Right renal pelvis (tissue), 4 donors: ENCODE measurements around the gene SLC9A9. TPM values are rescaled to one million over a fixed set of nuclear protein-coding genes. Genes with fewer than 3 reads are reported as not detected.

Source experiments
- DNase-seq, 4 donors: peaks; one replicate each; pipeline ENCODE4 v3.0.0-alpha.2; 2013; ENCODE audit warnings: low read depth in 4 of 4, low spot score in 3 of 4, missing footprints in 1 of 4
- polyA plus RNA-seq, 4 donors: library from polyadenylated mRNA; unstranded; fragments of 120-200 nt; gene quantifications; one replicate each; pipeline ENCODE4 v1.2.1, GENCODE V29; 2013; ENCODE audit not compliant: insufficient read length in 4 of 4

SLC9A9 gene
- polyA plus RNA-seq, 4 donors: 4.9 to 8.0 (median 6.0) TPM

DNA sequence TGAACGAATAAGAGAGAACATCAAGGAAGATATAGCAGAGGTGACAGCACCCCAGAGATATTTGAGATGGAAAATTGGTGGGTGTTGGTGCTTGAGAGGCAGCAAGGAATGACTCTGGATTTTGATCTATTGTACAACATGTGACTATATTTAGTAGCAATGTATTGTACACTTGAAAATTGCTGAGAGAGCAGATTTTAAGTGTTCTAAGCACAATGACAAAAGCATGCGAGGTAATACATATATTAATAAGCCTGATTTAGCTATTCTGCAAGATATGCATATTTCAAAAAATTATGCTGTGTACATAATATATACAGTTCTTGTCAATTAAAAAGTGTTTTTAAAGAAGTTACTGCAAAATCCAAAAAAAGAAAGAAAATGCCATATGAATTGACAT, 194.3 kb downstream of the SLC9A9 start:
- DNase-seq: no peak

DNA sequence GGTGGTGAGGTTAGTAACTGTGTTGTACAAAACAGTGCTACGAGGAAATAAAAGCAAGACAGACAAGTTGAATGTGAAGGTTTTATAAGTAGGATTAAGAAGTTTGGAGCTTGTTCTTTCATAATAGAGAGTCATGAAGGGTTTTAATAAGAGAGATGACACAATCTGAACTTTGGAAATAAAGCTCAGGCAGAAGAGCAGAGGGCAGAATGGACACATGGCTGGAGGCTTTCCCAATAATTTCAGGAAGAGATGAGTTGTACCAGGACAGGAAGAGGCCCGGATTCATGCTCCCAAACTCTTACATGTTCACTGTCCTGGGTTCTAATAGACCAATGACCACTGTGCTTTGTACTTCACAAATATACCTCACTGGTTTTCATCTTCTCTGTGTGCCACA, 194.8 kb downstream of the SLC9A9 start:
- DNase-seq: no peak

DNA sequence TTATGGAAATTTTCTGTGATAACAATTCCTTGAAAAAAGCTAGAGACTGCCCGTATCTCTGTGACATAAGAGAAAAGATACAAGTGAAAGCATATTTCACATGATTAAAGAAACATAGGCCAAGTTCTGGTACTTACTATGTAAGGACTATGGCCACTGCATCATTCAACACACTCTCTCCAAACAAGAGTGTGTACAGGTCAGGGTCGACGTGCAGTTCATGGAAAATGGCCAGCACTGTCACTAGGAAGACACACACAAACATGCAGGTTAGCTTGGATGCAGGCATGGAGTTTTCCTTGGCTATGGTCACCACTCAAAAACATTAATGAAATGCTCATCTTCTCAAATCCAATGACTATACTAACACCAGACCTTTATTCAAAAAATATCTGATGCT, 196.2 kb downstream of the SLC9A9 start:
- DNase-seq: no peak

DNA sequence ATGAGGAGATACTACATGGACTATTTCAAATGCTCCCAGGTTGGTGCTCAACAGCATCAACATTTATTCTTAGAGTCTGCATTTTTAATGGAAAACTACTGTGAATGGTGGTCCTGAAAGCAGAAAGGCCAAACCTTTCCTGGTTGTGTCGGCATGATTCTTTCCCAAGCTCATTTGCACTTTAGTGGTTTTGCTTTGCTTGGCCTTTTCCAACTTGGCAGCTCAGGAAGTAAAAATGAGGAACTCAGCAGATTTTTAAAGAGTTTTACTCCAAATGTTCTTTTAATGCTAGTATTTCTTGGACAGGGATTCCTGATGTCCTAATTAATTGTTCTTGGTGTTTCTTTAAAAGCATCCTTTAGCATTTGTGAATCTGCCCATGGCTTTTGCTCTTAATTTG, 197.4 kb downstream of the SLC9A9 start:
- DNase-seq: no peak

DNA sequence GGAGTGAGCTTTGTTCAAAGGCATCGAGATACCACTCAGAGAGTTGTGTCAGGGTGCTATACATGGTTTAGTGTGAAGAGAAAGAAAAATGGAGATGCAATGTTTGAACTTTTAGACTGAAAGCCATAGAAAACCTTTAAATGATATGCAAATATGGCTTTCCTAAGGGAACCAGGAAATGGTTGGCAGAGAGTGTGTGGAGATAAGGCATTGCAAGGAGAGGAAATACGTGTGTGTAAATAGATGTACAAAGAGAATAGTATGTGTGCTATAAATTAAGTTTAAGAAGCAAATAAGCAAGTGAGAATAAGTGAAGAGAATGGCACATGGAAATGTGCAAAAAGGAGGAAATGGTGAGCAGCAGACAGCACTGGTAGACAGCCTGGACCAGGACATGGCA, 198.1 kb downstream of the SLC9A9 start:
- no peak for DNase-seq

DNA sequence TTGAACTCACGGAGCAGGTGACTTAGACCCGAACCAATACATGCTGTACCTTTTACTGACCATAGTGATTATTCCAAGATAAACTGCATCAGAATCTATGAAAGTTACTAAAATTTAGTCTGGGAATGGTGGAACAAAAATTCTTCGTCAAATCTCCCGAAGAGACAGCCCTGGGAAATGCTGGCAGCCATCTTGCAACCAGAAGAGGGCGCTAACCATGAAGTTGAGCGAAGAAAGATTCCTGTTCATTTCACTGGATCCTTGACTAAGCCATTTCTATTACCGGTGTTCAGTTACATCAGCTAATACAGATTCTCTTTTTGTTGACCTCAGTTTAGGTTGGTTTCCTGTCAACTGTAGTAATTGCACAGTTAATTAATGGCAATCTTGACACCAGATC, 199.6 kb downstream of the SLC9A9 start:
- DNase-seq: no peak

DNA sequence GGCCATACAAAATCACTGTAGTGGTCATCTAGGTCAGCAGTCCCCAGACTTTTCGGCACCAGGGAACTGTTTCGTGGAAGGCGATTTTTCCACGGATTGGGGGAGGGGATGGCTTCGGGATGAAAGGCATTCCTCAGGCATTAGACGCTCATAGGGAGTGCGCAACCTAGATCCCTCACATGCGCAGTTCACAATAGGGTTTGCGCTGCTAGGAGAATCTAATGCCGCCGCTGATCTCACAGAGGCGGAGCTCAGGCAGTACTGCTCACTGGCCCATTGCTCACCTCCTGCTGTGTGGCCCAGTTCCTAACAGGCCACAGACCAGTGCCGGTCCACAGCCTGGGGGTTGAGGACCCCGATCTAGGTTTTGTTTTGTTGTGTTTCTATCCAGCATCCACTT, 200.1 kb downstream of the SLC9A9 start:
- DNase-seq: no peak

DNA sequence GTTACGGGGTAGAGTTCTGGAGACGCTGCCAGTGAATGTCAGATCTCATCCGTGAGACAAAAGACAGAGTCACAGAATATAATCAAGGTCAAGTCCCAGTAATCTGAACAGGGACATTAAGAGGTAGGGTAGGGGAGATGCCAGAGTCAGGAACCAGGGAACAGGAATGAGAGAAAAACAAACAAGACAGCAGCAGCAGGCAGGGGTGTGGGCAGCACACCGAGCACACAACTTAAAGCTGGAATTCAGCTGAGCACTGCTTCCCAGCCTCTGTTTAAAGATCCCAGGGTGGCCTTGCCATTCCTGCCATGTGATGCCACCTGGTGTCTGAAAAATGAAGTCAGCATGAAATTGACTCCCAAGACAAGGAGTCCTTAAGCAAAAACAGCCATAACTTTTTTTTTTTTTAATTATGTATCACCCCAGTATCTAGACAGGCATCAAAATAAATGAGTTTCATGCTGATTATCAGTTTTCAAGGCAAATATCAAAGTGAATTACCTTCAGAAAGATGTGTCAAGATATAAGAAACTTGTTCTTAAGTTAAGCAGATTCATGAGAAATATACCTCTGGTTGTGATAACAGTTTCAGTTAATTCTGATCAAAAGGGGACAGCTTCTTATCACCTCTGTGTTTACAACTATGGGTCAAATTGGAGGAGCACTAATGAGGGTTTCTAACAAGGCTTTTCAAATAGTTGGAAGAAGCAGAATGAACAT, 203.7 kb downstream of the SLC9A9 start:
- peak; percentile 53 to 71 (median 66) for DNase-seq

DNA sequence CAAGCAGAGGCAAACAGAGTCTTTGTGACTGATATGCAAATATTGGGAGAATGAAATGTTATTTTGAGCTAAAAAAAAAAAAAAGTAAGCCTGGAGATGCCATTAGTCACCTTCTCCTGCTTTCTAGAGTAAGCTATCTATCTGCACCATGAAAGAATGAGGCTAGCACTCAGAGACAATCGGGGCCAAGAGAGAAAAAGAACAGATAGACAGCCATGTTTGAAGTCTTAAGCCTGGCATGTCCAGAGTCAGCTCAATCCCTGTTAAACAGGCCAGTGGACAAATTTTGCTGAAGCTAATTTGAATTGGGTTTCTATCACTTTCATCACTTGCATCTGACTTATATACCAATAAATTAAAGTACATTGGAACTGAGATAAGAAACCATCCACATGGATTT, 204.4 kb downstream of the SLC9A9 start:
- no peak for DNase-seq

DNA sequence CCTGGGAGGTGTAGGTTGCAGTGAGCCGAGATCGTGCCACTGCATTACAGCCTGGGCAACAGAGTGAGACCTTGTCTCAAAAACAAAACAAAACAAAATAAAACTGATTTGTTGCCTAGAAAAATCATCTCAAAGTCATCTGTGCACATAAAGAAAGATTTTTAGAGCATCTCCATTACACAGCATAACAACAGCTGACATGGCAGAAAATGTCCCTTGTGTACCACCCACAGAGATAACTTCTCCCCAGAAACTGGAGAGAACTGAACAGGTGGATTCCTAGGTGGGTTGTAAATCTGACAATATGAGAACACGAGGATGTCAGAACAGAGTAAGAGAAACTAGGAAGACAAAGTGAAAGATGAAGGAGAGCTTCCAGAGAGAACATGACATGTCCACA, 207.5 kb downstream of the SLC9A9 start:
- DNase-seq: no peak

DNA sequence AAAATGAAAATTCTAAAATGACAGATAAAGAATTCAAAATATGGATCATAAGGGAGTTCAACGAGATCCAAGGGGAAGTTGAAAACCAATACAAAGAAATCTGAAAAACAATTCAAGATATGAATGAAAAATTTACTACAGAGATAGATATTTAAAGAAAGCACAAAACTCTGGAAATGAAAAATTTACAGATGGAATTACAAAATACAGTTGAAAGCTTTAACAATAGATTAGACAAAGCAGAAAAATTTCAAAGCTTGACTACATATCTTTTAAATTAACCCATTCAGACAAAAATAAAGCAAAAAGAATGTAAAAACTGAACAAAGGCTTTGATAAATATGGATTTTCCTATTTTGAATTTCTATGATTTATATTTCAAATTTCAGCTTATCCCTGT, 211.1 kb downstream of the SLC9A9 start:
- no peak for DNase-seq

DNA sequence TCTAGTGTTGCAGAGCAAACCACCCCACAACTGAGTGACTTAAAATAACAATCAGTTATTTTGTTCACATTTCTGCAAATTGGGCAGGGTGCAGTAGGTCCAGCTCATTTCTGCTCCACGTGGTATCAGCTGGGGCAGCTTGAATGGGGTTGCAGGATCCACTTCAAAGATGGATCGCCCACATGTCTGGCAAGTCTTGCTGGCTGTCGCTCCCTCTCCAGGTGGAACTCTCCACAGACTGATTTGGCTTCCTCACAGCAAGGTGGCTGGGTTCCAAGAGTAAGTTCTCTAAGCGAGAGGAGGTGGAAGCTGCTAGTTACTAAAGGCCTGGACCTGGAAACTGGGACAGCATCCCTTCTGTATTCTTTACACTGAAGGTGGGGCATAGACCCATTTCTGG, 213.3 kb downstream of the SLC9A9 start:
- DNase-seq: no peak

DNA sequence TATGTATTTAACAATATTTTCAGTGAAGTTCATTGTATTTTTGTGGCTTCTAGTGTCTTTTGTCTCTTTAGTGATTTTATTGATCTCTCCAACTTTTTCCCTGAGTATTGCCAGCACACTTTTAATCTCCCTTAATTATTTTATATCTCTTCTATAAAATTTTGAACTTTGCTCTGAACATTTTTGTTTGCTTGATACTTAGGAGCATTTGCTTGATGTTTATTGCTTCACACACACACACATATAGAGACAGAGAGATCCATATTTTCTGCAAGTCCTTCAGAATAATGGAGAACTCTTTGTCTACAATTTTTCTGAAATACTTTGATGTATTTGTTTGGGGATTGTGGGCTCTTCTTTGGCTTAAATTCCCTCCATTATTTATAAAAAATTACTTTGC, 213.8 kb downstream of the SLC9A9 start:
- no peak for DNase-seq

DNA sequence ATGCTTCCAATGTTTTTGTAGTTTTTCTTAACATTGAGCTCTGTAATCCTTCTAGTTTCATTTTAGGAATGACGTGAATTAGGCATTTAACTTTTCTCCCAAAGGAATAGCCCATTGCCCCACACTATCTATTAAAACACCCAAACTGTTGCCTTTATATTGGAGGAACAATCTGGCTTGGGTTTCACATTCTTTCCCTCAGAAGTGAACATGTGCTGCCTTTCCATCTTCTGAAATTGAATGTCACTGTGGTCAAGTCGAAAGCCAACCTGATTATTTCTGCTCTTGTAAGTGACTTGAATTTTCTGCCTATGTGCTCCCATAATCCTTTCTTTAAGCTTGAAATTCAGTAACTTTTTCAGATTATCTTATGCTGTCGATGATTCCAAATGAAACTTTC, 214.5 kb downstream of the SLC9A9 start:
- no peak for DNase-seq

DNA sequence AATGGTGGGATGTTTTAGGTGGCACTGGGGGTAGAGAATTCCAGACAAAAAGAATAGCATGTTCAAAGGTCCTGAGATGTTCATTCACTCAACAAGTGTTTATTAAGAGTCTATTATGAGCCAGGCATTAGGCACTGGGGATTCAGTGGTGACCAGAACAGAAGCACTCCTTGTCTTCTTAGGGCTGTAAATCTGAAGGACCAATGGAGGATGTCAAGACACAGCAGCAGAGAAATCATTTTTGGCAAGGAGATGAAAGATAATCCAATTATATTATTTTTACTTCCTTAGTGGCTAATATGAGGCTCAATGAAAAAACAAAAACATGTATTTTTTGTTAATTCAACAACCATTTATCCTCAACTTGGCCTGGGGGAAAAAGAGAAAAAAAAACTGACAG, 218.5 kb downstream of the SLC9A9 start:
- DNase-seq: no peak

DNA sequence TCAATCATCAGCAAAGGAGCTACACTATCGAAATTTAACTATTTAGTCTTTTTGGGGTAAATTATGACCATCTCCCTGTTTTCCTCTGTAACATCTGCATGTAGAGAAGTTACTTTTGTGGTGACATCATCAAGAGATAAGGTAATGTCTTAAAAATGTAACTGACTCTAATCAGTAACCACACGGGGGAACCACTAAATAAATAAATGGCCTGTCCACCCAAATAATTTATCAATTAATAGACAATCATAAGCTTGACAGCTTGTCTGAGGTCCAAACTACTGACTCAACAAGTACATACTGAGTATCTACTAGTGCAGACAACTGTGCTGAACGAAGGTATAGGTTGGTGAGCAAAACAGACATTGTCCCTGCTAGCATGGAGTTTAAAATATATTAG, 219.3 kb downstream of the SLC9A9 start:
- DNase-seq: no peak

DNA sequence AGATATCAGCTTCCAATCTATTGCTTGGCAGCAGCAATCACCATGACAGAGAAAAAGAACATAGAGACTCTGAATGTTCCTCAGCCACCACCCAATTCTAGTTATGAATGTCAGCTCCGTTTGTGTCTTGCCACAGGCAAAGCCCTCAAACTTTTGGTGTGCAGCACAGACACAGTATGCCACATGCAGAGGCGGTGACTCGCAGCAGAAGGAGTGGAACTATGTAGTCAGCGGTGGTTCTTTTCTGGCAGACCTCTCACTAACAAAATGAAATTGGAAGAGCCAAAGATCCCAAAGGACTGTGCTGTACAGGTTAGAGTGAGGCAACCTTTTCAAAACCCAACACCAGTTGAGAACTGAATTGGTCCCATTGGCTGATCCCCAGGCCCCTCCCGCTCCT, 220.9 kb downstream of the SLC9A9 start:
- no peak for DNase-seq

DNA sequence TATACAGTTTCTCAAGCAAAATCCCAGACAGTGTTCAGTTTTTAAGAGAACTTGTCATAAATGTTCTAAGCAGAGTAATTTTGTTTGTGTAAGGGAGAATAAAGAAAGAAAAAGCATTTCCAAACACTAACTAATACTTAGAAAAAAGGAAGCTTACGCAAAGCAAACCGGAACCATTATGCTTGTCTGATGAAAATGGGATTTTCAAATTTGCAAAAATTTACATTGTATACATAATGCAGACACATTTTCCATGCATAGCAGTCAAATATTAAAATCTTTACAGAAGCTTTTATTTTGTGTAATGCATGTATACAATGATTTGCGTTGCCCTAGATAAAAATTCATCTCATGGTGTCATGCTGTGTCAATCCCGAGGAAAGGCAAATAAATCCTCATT, 229.0 kb downstream of the SLC9A9 start:
- DNase-seq: no peak

DNA sequence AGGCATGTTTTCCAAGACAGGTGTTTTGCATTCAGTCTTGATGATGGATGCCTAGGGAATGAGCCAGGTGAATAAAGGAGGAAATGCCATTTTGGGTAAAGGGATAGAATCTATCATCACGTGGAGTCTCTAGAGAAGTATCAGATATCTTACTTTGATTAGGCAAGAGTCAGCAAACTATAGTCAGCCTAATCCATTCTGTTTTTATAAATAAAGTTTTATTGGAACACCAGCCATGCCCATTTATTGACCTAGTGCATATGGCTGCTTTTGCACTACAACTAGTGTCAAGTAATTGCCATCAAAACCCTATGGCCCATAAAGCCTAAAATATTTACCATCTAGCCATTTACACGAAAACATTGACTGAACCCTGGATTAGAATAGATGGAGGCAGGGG, 231.2 kb downstream of the SLC9A9 start:
- no peak for DNase-seq

DNA sequence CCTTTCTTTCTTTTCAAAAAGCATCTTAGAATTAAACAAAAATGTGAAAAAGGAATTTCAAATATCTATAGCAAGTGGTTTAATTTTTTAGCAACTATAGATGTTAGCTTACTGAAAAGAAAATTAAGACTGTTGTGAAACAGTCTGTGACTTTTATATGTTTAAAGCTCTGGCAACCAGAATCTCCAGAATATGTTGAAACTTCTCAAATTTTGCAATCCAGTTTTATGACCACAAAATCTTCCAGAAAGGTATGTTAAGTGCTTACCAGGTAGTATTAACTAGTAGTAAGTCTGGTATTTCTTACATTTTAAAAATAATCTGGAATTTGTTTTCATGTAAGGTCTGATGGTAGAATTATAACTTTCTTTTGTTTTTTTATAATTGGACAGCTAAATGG, 235.0 kb downstream of the SLC9A9 start:
- no peak for DNase-seq

DNA sequence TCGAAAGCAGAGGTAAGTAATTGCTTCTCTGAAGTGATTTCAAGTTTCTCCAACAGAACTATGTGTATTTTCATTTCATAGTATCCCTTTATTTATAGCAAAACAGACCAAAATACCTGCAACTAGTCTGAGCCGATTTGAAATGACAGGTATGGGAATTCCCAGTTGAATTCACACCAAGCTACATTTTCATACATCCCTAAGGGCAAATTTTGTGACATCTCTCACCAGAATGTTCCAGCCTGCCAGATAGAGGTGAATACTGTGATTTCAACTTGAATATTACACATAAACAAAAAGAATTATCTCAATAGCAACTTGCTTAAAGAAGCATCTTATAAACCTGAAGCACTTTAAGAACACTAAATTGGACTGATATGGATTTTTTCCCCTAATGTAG, 235.7 kb downstream of the SLC9A9 start:
- DNase-seq: no peak

DNA sequence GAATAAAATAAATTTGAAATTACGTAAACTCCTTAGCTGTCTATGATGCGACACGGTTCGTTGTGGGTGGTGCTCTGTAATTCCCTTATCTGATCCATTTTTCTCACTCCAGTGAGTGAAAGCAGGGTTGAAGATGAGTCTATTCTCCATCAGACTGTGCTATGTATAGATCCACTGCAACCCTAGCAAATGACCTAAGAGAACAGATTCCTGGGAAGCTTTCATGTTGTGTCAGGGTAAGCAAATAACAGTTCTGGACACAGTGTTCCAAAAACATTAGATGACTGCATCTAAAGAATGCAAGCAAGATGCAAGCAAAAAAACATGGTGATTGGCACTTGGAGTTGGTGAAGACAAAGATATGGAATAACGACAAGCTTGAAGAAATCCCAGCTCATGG, 239.3 kb downstream of the SLC9A9 start:
- no peak for DNase-seq

DNA sequence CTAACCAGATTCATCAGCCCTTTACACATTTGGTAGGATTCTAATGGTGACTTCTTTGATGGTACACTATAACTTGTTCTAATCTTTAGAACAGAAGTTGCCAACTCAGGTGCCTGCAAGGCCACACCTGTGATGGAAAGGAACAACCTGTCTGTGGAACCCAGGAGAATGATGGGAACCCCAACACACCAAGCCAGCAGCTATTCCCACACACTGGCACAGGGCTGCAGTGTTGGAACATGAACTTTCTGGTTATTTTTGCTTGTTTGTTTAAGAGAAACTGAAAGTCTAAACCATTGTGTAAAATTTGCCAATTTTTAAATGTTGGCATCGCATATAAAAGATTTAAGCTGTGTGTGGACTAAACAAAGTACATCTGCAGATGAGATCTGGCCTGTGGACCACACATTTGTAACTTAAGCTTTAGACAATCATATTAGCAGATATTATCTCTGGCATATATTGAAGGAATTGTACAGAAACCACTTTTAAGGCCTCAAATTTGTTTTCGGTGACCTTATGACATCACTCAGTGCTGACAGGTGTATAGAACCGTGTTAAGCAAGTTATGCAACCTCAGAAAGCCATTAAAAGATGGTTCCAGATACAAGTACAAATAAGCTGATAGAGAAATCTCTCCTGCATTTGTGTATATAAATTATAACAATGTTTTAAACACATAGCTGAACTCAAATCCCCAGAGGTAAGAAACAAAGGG, 242.9 kb downstream of the SLC9A9 start:
- no peak for DNase-seq
